Measurements from ENCODE around the gene TARS1. TPM values are rescaled to one million over a fixed set of nuclear protein-coding genes. Genes with fewer than 3 reads are reported as not detected.

TARS1 gene
- total and polyA plus RNA-seq, 10 donors = 42.7 to 90.0 (median 48.0) TPM

DNA sequence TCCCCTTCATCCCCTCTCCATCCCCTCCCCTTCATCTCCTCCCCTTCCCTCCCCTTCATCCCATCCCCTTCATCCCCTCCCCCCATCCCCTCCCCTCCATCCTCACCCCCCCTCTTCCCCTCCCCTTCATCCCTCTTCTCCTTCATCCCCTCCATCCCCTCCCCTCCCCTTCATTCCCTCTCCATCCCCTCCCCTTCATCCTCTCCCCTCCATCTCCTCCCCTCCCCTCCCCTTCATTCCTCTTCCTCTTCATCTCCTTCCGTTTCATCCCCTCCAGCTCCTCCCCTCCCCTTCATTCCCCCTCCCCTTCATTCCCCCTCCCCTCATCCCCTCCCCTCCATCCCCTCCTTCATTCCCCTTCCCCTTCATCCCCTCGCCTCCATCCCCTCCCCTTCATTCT is 40.1 kb downstream of the TARS1 start:
- 72 to 83% (median 80%) methylated on average over 2 of the region's 2 CpGs for WGBS, 5 donors
- intact Hi-C loops (cut with DNase I; ENCODE audit: low total_unique reads) = no loop called here

DNA sequence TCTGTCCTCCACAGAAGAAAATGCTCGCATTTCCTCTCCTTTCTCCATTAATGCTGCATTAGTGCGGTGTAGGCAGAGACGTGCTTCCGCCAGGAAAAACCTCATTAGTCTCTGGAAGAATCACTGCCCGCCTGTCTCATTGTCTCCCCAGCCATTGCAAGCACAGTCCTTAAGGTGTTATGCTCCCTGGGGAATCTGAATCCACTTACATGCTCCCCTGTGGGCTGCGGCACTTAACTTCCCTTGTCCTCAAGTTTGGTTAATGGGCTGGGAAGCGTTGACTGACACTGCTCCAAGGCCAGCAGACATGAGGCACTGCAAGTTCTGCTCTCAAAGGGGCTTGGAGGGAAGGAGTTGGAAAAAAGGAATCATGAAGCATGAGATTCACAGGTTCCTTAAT is 41.6 kb downstream of the TARS1 start:
- DNase-seq = no peak
- intact Hi-C loops (cut with DNase I; ENCODE audit: low total_unique reads) = no loop called here
- WGBS, 5 donors = 71 to 89% (median 83%) methylated on average over 7 of the region's 7 CpGs

More for the DNA sequence above, 40.1 kb downstream of the TARS1 start:
- H3K4me3 ChIP-seq = no peak overlapping the region
- no peaks in the 10 kb centered on the region for H3K9me3 ChIP-seq
- H3K27ac ChIP-seq = no peak overlapping the region
- peaks cover 0 to 39% (median 4%) of the 10 kb centered on the region in 6 donors for H3K36me3 ChIP-seq
- DNase-seq = no peak
- TF ChIP-seq, protein P1, sequence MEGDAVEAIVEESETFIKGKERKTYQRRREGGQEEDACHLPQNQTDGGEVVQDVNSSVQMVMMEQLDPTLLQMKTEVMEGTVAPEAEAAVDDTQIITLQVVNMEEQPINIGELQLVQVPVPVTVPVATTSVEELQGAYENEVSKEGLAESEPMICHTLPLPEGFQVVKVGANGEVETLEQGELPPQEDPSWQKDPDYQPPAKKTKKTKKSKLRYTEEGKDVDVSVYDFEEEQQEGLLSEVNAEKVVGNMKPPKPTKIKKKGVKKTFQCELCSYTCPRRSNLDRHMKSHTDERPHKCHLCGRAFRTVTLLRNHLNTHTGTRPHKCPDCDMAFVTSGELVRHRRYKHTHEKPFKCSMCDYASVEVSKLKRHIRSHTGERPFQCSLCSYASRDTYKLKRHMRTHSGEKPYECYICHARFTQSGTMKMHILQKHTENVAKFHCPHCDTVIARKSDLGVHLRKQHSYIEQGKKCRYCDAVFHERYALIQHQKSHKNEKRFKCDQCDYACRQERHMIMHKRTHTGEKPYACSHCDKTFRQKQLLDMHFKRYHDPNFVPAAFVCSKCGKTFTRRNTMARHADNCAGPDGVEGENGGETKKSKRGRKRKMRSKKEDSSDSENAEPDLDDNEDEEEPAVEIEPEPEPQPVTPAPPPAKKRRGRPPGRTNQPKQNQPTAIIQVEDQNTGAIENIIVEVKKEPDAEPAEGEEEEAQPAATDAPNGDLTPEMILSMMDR (IDR thresholded peaks at IDR 0.05 in 8 of 11, conservative IDR thresholded peaks at IDR 0.05 in 3 of 11) = no peak
- no peak for TF ChIP-seq POLR2AphosphoS5 (IDR thresholded peaks at IDR 0.05)
- TF ChIP-seq POLR2A (IDR thresholded peaks at IDR 0.05) = no peak
- H3K27me3 ChIP-seq (replicated peaks in 1 of 7) = no peaks in the 10 kb centered on the region
- no peaks in the 10 kb centered on the region for H3K4me1 ChIP-seq

DNA sequence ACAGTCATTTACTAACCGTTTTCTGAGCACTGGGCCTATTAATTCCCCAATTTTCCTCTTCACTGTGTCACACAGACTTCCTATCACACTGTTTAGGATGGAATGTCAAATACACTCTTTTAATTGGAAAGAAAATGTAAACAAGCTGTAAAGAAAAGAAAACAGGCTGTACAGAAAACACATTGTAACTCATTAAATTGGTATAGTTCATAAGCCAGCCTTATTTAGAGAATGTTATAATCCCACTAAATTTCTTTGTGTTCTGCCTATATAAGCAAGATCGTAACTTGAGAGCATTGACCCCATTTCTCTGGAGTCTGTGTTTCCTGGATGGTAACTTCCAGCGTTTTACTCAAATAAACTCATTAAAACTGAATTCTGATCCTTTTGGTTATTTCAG is 46.5 kb downstream of the TARS1 start:
- DNase-seq = no peak

More for the DNA sequence above, 41.6 kb downstream of the TARS1 start:
- Histone ChIP-seq H3K4me1 (no peaks in the 10 kb centered on the region), H3K27ac (no peak overlapping the region), H3K9me3 (no peaks in the 10 kb centered on the region), H3K4me3 (no peak overlapping the region), H3K36me3 (peaks cover 0 to 24% (median 0%) of the 10 kb centered on the region in 6 donors), H3K27me3 (replicated peaks in 1 of 7) (no peaks in the 10 kb centered on the region)
- TF ChIP-seq POLR2A (IDR thresholded peaks at IDR 0.05) (no peak), POLR2AphosphoS5 (IDR thresholded peaks at IDR 0.05) (no peak)
- TF ChIP-seq, protein P1 (IDR thresholded peaks at IDR 0.05 in 8 of 11, conservative IDR thresholded peaks at IDR 0.05 in 3 of 11) = no peak

DNA sequence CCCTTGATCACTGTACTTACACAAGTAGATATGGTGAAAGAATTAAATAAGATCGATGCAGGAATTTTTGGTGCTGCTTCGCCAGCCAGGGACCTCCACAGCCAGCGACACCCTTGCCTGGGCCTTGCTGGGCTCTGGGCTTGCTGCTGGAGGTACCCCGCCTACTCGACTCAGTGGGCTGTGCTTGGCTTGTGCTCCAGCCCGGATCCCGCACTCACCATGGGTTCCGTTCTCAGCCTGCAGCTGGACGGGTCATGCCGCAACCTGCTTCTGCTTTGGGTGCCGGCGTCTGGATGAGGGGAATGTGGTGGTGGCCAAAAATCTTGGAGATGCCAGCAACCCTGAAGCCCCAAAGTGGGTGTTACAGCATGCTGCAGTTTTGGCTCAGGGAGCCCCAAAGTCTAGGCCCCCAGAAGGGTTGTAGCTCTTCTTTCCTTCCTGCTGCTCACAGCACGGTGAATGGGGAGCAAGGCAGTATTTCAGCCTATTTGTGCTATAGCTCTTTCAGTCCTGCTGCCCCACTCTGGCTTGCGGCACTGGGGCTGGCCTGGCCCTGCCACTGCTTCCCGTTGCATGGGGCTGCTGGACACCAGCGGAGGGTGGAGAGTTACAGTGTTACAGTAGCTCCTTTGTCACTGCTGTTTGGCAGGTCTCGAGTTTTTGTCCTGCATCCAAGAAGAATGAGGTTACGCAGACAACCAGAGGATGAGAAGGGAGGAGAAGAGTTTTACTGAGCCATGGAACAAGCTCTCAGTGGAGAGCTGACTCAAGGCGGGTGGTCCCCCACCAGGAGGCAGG is 48.0 kb downstream of the TARS1 start:
- DNase-seq = no peak
- Histone ChIP-seq H3K4me3 (no peak overlapping the region), H3K4me1 (no peaks in the 10 kb centered on the region), H3K9me3 (no peaks in the 10 kb centered on the region), H3K27me3 (replicated peaks in 1 of 7) (no peaks in the 10 kb centered on the region), H3K36me3 (no peaks in the 10 kb centered on the region), H3K27ac (no peak overlapping the region)
- TF ChIP-seq, protein P1 (IDR thresholded peaks at IDR 0.05 in 8 of 11, conservative IDR thresholded peaks at IDR 0.05 in 3 of 11) = no peak
- TF ChIP-seq POLR2AphosphoS5 (IDR thresholded peaks at IDR 0.05) (no peak), POLR2A (IDR thresholded peaks at IDR 0.05) (no peak)
- intact Hi-C loops (cut with DNase I; ENCODE audit: low total_unique reads) = no loop called here
- 89 to 95% (median 91%) methylated on average over 19 of the region's 19 CpGs for WGBS, 5 donors

More for the DNA sequence above, 46.5 kb downstream of the TARS1 start:
- Histone ChIP-seq H3K4me3 (no peak overlapping the region), H3K27ac (no peak overlapping the region), H3K4me1 (no peaks in the 10 kb centered on the region), H3K27me3 (replicated peaks in 1 of 7) (no peaks in the 10 kb centered on the region), H3K36me3 (no peaks in the 10 kb centered on the region), H3K9me3 (no peaks in the 10 kb centered on the region)
- TF ChIP-seq POLR2A (IDR thresholded peaks at IDR 0.05) (no peak), POLR2AphosphoS5 (IDR thresholded peaks at IDR 0.05) (no peak)
- TF ChIP-seq, protein P1 (IDR thresholded peaks at IDR 0.05 in 8 of 11, conservative IDR thresholded peaks at IDR 0.05 in 3 of 11) = no peak
- intact Hi-C loops (cut with DNase I; ENCODE audit: low total_unique reads) = no loop called here
- 79 to 88% (median 85%) methylated on average over 3 of the region's 3 CpGs for WGBS, 5 donors
